Dermis microvascular lymphatic vessel endothelial cell (primary cell): ENCODE measurements around the gene GOLGA3. TPM values are rescaled to one million over a fixed set of nuclear protein-coding genes. Genes with fewer than 3 reads are reported as not detected.
"Not testable (repeated sequence)": the region's sequence is repeated elsewhere in the genome, so short reads cannot be mapped to it uniquely, and the experiment has no call there.

Experiments used
- DNase-seq, 2 donors: peaks; one replicate each; pipeline versions ENCODE4 v3.0.0 to v3.0.0-alpha.2; 2010; ENCODE audit warnings: low read depth in 2 of 2
- total RNA-seq: library from RNA; depleted of rRNA; stranded (reverse); fragments of >200 nt; gene quantifications from 2 replicates; pipeline ENCODE4 v1.2.1, GENCODE V29; 2014

Gene GOLGA3
- total RNA-seq, 1 donor from 2014 or later, result 53.0 TPM

DNA sequence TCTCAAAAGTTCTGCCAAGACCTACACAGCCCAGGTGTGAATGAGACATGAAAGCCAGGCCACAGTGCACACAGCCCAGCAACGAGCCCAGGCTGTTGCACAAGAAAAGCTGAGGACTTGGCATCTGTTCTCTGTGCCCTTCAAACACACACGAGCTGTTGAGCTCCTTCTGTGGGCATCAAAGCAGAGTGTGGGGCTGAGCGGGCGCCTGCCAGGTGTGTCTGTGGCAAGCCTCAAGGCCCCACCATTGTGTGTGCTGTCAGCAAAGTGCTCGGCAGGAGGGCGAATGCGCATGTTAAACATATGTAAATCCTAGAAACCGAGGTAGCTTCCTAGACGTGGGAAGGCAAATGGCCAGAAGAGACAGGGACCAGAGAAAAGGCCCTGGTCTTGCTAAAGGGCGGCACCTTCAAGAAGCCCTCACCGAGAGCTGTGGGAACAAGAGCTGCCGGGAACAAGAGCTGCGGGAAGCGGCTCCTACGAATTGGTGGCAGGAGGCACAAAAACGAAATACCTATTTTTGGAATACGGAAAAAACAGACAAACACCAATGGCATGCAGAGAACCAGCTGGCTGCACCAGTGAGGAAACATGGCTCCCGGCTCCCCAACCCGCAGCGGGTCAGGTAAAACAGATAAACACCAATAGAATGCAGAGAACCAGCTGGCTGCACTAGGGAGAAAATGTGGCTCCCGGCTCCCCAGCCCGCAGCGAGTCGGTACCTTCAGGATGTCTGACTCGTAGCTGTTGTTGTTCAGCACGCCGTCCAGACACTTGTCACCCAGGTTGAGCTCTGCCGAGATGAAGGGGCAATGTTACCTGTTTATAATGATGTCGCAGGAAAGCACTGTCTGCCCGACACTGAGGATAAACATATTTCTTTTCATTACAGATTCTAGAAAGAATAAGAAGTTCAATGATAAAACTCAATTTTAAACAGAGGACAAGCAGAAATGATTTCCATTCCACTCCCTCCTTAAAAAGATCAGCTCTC is 19.0 kb upstream of the GOLGA3 start:
- DNase-seq, result no peak

GRCh38 chr12:132844681-132845080 is 16.0 kb upstream of the GOLGA3 start:
- not testable (repeated sequence) for DNase-seq

DNA sequence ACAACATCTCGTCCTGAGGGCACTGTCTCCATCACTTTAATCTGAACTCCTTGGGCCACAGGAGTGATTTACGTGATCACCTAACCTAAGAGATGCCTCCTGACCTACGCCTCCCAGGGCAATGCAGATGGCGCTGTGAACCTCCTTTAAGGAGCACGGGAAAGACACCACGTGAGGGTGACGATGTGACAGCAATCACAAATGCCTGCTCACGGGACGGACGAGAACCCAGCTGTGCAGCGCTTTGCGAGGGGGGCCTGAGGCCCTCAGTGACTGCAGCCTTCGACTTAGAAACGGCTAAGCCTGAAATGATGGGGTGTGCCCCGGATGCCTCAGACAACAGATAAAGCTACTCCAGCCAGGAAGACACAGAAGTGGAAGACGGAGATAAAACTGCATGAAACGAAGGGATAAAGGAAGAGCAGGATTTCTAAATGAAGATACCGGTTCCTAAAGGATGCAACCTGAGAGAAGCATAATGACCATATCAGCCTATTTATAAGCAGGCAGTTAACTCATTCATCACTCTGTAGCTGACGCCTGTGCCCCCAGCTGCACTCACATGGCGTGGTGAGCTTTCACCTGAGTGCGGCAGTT is 13.9 kb upstream of the GOLGA3 start:
- DNase-seq, result no peak

GRCh38 chr12:132841151-132841550 is 12.5 kb upstream of the GOLGA3 start:
- DNase-seq, result no peak

- no peak for DNase-seq
These were observed 11.9 kb upstream of the GOLGA3 start for GRCh38 chr12:132840536-132840935.

- DNase-seq, result no peak
These were observed 11.0 kb upstream of the GOLGA3 start for GRCh38 chr12:132839558-132840235.

DNA sequence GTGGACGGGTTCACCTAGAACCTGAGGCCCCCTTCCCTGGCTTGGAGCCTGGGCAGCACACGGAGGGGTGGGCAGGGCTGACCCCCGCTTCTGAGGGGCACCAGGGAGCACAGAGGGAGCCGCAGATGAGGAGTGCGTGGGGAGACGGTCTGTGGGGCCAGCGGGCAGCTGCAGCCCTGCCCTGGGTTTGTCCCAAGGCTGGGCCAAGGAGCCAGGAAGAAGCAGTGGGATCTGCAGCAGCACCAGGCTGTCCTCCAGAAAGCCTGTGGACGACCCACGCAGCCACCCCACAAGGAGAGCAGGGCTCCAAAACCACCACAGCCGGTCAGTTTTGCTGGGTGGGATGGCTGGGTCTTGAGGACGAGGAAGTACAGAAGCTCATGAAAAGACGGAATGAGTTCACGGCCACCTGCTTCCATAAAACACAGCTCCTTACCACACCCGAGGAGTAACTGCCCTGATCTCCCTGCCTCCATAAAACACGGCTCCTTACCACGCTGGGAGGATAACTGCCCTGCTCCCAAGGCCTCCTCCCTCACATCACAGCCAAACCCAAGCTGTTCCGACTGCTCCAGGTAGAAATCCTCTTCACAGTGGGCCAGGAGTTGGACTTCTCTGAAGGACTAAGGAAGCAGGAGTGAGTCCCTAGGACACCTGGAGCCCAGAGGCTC is 9.9 kb upstream of the GOLGA3 start:
- DNase-seq, result no peak

GRCh38 chr12:132837693-132838409 is 9.2 kb upstream of the GOLGA3 start:
- DNase-seq, result no peak

DNA sequence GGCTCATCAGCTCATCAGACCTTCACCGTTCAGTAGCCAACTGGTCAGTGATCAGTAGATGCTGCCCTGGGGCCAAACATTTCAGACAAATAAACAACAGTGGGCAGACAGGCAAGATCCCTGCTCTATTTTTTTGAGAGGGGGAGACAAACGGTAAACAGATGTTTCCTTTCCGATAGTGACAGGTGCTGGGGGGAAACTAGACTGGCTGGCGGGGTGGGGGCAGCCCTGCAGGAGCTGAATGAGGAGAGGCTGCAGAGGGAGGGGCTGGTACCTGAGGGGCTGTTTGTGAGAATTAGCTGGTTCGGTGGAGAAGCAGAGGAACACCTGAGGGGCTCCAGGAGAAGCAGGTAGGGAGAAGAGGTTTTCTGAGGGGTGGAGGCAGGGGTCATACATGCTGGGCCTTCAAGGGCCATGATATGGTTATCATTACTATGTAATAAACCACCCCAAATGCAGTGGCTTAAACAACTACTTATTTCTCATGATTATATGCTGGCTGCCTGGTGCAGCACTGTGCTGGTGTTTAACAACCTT is 8.2 kb upstream of the GOLGA3 start:
- DNase-seq, result no peak

- not testable (repeated sequence) for DNase-seq
These were observed 7.6 kb upstream of the GOLGA3 start for GRCh38 chr12:132836230-132836629.

DNA sequence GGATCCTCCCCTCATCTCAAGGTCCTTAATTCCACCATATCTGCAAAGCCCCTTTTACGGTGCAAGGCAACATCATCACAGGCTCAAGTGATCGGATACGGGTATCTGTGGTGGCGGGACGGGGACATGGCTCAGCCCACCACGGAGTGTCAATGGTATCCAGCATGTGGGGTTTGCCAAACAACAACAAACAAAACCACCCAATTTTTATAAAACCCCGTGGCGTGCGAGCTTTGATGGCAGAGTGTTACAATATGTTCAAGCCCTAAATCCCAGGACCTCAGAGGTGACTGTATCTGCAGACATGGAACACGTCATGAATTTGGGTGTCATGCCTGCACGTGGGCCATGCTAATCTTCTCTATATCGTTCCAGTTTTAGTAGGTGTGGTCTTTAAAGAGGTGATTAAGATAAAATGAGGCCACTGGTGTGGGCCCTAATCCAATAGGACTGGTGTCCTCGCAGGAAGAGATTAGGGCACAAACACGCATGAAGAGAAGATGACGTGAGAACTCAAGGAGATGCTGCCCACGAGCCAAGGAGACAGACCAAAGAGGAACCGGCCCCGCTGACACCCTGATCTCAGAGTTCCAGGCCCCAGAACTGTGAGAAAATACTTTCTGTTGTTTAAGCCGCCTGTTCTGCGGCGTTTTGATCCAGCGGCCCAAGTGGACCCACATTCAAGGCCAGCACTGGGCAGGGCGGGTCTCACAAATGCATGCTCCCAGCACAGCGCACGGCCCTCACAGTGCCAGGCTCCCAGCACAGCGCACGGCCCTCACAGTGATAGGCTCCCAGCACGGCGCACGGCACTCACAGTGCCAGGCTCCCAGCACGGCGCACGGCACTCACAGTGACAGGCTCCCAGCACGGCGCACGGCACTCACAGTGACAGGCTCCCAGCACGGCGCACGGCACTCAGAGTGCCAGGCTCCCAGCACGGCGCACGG is 6.7 kb upstream of the GOLGA3 start:
- no peak for DNase-seq

DNA sequence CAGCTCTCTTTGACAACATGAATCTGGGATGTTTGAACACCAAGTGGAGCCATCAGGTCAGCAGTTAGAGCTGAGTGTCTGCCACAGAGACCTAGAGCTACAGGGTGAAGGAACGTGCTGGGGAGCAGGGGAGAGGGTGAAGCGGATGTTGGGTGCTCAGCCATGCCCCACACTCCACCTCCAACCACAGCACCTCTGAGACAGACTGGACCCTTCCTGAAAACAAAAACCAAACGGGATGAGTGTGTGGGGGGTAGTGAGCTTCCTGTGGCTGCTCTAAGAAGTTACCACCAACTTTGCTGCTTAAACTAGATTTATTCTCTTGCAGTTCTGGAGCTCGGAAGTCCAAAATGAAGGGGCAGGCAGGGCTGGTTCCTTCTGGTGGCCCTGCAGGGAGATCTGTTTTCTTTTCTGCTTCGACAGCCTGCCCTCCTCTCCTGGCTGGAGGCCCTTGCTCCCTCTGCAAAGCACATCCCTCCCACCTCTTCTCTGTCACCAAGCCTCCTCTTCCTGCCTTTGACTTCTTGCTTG is 5.6 kb upstream of the GOLGA3 start:
- DNase-seq, result no peak

DNA sequence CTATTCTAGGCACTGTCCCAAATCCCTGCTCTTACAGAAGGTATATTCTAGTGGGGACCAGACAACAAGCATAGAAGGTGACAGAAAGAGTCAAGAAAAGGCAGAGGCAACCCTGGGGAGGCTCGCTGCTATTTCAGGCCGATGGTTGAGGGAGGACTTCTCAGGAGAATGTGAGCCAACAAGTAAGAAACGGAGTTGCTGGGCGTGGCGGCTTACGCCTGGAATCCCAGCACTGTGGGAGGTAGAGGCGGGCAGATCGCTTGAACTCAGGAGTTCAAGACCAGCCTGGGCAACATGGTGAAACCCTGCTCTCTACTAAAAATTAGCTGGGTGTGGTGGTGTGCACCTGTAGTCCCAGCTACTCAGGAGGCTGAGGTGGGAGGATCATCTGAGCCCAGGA is 4.7 kb upstream of the GOLGA3 start:
- no peak for DNase-seq

GRCh38 chr12:132831771-132832170 is 3.1 kb upstream of the GOLGA3 start:
- DNase-seq, result no peak

- peak; percentile 23 to 82 for DNase-seq
These were observed 636 bp downstream of the GOLGA3 start for GRCh38 chr12:132827763-132828703.

- no peak for DNase-seq
These were observed 2.8 kb downstream of the GOLGA3 start for GRCh38 chr12:132825861-132826260.

DNA sequence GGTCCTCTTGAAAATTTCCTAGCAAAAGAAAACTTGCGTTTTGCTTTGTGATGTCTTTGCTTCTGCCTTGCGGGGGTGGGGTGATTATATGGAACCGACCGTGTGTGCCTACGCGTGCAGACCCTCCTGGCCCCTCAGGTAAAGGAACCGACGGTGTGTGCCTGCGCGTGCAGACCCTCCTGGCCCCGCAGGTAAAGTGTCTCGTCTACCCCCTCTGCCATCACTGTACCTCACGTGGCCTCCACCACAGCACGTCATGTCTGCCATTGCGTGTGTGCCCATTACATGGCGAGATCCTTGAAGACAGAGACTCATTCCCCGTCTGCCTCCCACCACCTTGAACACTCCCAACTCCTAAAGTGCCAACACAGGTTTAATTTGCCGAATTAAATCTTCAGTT is 3.6 kb downstream of the GOLGA3 start:
- DNase-seq, result no peak

DNA sequence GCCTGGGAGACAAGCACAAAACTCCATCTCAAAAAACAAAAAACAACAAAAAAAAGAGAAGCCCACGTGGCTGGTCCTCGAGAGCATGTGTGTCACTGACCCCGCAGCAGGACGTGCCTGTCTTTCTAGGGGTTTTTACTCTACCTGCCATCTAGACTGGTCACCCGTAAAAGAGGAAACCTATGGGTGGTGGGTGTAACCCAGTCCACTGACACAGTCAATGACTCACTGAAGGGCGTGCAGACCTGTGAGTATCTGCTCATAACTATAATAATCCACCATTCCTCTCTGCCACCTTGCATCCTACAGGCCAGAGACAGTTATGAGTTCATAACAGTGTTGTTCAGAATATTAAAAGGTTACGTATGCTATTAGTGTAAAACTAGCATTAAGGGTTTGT is 4.6 kb downstream of the GOLGA3 start:
- peak in 1 of 2 donors; percentile 20 for DNase-seq
